ENCODE results near the gene ZNF677. TPM values are rescaled to one million over a fixed set of nuclear protein-coding genes. Genes with fewer than 3 reads are reported as not detected.
"Not testable (repeated sequence)": the region's sequence is repeated elsewhere in the genome, so short reads cannot be mapped to it uniquely, and the experiment has no call there.

The ZNF677 gene
- total and polyA plus RNA-seq, 2 experiments from 2014 or later: 21.2 to 37.8 TPM

GRCh38 chr19:53272044-53272443, 17.4 kb upstream of the ZNF677 start:
- no peaks in the 10 kb centered on the region for H3K27me3 ChIP-seq
- 91% methylated on average over 9 of the region's 9 CpGs for WGBS (ENCODE audit: low lambda C conversion rate, missing lambda C conversion rate)
- no peaks in the 10 kb centered on the region for H3K4me1 ChIP-seq (ENCODE audit: insufficient read depth)
- H3K9me3 ChIP-seq (ENCODE audit: low read depth): no peaks in the 10 kb centered on the region
- no peak for TF ChIP-seq EZH2 (IDR thresholded peaks at IDR 0.05; ENCODE audit: borderline replicate concordance)
- no peak for TF ChIP-seq EZH2phosphoT487 (IDR thresholded peaks at IDR 0.05; ENCODE audit: low read depth, severe bottlenecking, unreplicated experiment)
- TF ChIP-seq, protein P1, sequence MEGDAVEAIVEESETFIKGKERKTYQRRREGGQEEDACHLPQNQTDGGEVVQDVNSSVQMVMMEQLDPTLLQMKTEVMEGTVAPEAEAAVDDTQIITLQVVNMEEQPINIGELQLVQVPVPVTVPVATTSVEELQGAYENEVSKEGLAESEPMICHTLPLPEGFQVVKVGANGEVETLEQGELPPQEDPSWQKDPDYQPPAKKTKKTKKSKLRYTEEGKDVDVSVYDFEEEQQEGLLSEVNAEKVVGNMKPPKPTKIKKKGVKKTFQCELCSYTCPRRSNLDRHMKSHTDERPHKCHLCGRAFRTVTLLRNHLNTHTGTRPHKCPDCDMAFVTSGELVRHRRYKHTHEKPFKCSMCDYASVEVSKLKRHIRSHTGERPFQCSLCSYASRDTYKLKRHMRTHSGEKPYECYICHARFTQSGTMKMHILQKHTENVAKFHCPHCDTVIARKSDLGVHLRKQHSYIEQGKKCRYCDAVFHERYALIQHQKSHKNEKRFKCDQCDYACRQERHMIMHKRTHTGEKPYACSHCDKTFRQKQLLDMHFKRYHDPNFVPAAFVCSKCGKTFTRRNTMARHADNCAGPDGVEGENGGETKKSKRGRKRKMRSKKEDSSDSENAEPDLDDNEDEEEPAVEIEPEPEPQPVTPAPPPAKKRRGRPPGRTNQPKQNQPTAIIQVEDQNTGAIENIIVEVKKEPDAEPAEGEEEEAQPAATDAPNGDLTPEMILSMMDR (IDR thresholded peaks at IDR 0.05; ENCODE audit: poor library complexity): no peak
- no peak overlapping the region for H3K4me3 ChIP-seq
- no peak overlapping the region for H3K27ac ChIP-seq
- no peaks in the 10 kb centered on the region for H3K79me2 ChIP-seq
- H3K4me2 ChIP-seq: no peak overlapping the region
- H2AFZ ChIP-seq: no peak overlapping the region
- no peaks in the 10 kb centered on the region for H4K20me1 ChIP-seq (ENCODE audit: insufficient read depth, poor library complexity, severe bottlenecking)
- H3K36me3 ChIP-seq (replicated peaks; ENCODE audit: insufficient read depth, low read depth): no peaks in the 10 kb centered on the region
- no peaks in the 10 kb centered on the region for H3K9me2 ChIP-seq (replicated peaks; ENCODE audit: insufficient read depth)
- no peak for DNase-seq (ENCODE audit: low spot score)

- WGBS (ENCODE audit: low lambda C conversion rate, missing lambda C conversion rate): 94% methylated on average over 15 of the region's 27 CpGs
- not testable (repeated sequence) for H3K36me3 ChIP-seq (replicated peaks; ENCODE audit: insufficient read depth, low read depth); H3K79me2 ChIP-seq; H3K4me1 ChIP-seq (ENCODE audit: insufficient read depth); H3K9me2 ChIP-seq (replicated peaks; ENCODE audit: insufficient read depth); H2AFZ ChIP-seq; H4K20me1 ChIP-seq (ENCODE audit: insufficient read depth, poor library complexity, severe bottlenecking); H3K4me3 ChIP-seq; H3K27ac ChIP-seq; H3K9me3 ChIP-seq (ENCODE audit: low read depth); H3K4me2 ChIP-seq; H3K27me3 ChIP-seq; DNase-seq (ENCODE audit: low spot score)
Observed at GRCh38 chr19:53269861-53270260, 15.2 kb upstream of the ZNF677 start.

DNA sequence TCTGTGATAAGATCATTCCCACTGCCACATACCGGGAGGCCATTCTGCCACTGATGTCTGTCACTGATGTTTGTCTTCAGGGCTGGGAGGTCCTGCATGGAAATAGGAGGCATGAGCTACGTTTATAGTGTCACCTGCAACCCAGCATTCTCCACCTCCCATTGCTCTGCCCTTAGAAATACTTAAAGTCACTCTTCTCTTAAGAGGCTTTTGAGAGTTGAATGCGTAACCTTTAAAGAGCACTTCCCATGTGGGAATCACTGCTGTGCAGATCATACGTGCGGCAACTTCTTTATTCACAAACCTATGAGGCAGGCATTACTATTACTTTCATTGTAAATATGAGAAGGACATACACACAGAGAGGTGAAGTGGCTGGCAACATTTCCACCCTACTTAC, 12.9 kb upstream of the ZNF677 start, which contains the start of gene VN1R4:
TSS of gene VN1R4 (minus strand) at position 101 of the 400 bp plus-strand sequence. CDS start at position 43, 58 bp downstream.
- H3K9me2 ChIP-seq (replicated peaks; ENCODE audit: insufficient read depth); H3K27ac ChIP-seq; H4K20me1 ChIP-seq (ENCODE audit: insufficient read depth, poor library complexity, severe bottlenecking); H2AFZ ChIP-seq; H3K4me3 ChIP-seq; DNase-seq (ENCODE audit: low spot score); H3K4me2 ChIP-seq; H3K79me2 ChIP-seq; H3K36me3 ChIP-seq (replicated peaks; ENCODE audit: insufficient read depth, low read depth); H3K4me1 ChIP-seq (ENCODE audit: insufficient read depth); H3K9me3 ChIP-seq (ENCODE audit: low read depth); H3K27me3 ChIP-seq: not testable (repeated sequence)
- WGBS (ENCODE audit: low lambda C conversion rate, missing lambda C conversion rate): 89% methylated on average over 4 of the region's 5 CpGs

- not testable (repeated sequence) for DNase-seq (ENCODE audit: low spot score); H3K79me2 ChIP-seq
Observed at GRCh38 chr19:53257715-53258342, 3.2 kb upstream of the ZNF677 start, which contains the start of gene VN1R2. Gene VN1R2, plus strand, starts transcription at chr19:53258292. Its CDS starts 84 bp downstream, at chr19:53258376.

DNA sequence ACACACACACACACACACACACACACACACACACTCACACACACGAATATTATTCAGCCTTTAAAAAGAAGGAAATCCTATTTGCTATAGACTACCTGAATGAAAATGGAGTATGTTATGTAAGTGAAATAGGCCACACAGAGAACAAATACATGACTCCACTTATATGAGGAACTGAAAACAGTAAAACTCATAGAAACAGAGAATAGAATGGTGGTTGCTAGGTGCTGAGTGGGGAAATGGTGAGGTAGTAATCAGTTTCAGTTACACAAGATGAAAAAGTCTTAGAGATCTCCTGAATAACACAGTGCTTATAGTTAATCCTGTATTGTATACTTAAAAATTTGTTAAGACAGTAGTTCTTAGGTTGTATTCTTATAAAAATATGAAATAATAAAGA, 8.2 kb downstream of the ZNF677 start:
- no peak overlapping the region for H2AFZ ChIP-seq
- H4K20me1 ChIP-seq (ENCODE audit: insufficient read depth, poor library complexity, severe bottlenecking): no peaks in the 10 kb centered on the region
- 94% methylated on average over 1 of the region's 1 CpG for WGBS (ENCODE audit: low lambda C conversion rate, missing lambda C conversion rate)
- no peaks in the 10 kb centered on the region for H3K4me1 ChIP-seq (ENCODE audit: insufficient read depth)
- no peak overlapping the region for H3K4me2 ChIP-seq
- H3K9me2 ChIP-seq (replicated peaks; ENCODE audit: insufficient read depth): no peaks in the 10 kb centered on the region
- H3K27me3 ChIP-seq: no peaks in the 10 kb centered on the region
- no peak overlapping the region for H3K4me3 ChIP-seq
- peaks cover 61% of the 10 kb centered on the region for H3K9me3 ChIP-seq (ENCODE audit: low read depth)
- DNase-seq (ENCODE audit: low spot score): no peak
- peaks cover 22% of the 10 kb centered on the region for H3K36me3 ChIP-seq (replicated peaks; ENCODE audit: insufficient read depth, low read depth)
- TF ChIP-seq EZH2 (IDR thresholded peaks at IDR 0.05; ENCODE audit: borderline replicate concordance) (no peak), EZH2phosphoT487 (IDR thresholded peaks at IDR 0.05; ENCODE audit: low read depth, severe bottlenecking, unreplicated experiment) (no peak)
- TF ChIP-seq, protein P1 (IDR thresholded peaks at IDR 0.05; ENCODE audit: poor library complexity): no peak
- H3K27ac ChIP-seq: no peak overlapping the region
- H3K79me2 ChIP-seq: no peaks in the 10 kb centered on the region

More at GRCh38 chr19:53257715-53258342, 3.2 kb upstream of the ZNF677 start, which contains the start of gene VN1R2:
- H3K27ac ChIP-seq; H3K9me2 ChIP-seq (replicated peaks; ENCODE audit: insufficient read depth); H3K27me3 ChIP-seq; H3K36me3 ChIP-seq (replicated peaks; ENCODE audit: insufficient read depth, low read depth); H3K4me3 ChIP-seq; H3K4me2 ChIP-seq; H2AFZ ChIP-seq; H3K4me1 ChIP-seq (ENCODE audit: insufficient read depth); H4K20me1 ChIP-seq (ENCODE audit: insufficient read depth, poor library complexity, severe bottlenecking); H3K9me3 ChIP-seq (ENCODE audit: low read depth): not testable (repeated sequence)
- 86% methylated on average over 14 of the region's 14 CpGs for WGBS (ENCODE audit: low lambda C conversion rate, missing lambda C conversion rate)
